HL-60 (cell line): ENCODE data around the gene KCNK16.

Experiments used
- DNase-seq, 2 experiments: peaks; one replicate each; pipeline ENCODE4 v3.0.0-alpha.2; 2010 to 2020; ENCODE audit warnings: low read depth in 1 of 2, low spot score in 1 of 2
- H3K27ac ChIP-seq: fragments of 250-450 bp; sonication (Bioruptor Pico); replicated peaks from 2 replicates; pipeline ENCODE4 v1.5.1; 2020; ENCODE audit warnings: mild to moderate bottlenecking, moderate library complexity
- H3K27me3 ChIP-seq: fragments of 250-450 bp; sonication (Bioruptor Pico); 2 replicates; pipeline ENCODE4 v1.5.1; 2021; ENCODE audit warnings: mild to moderate bottlenecking, moderate library complexity; ENCODE audit not compliant: insufficient read depth, poor library complexity, severe bottlenecking
- H3K4me3 ChIP-seq: replicated peaks from 2 replicates; pipeline ENCODE4 v1.5.1; 2011; ENCODE audit warnings: mild to moderate bottlenecking, control low read depth, low read length; ENCODE audit not compliant: insufficient read depth
- GABPA ChIP-seq: IDR thresholded peaks from 2 replicates; pipeline ENCODE4 v1.6.1; 2012; ENCODE audit warnings: low read depth
- POLR2AphosphoS5 ChIP-seq: IDR thresholded peaks from 2 replicates; pipeline ENCODE4 v1.6.1; 2012; ENCODE audit warnings: low read depth
- SPI1 ChIP-seq: IDR thresholded peaks from 2 replicates; pipeline ENCODE4 v1.6.1; 2012; ENCODE audit warnings: low read depth, mild to moderate bottlenecking, borderline replicate concordance
- TF ChIP-seq, protein P1 (sequence below): IDR thresholded peaks from one replicate; pipeline ENCODE4 v1.5.1; 2011; ENCODE audit warnings: low read length, control low read depth, inconsistent platforms; ENCODE audit not compliant: insufficient read depth
- TF ChIP-seq, protein P2 (sequence below): IDR thresholded peaks from 2 replicates; pipeline ENCODE4 v1.6.1; 2012; ENCODE audit warnings: low read depth; ENCODE audit not compliant: insufficient replicate concordance

KCNK16 gene

DNA sequence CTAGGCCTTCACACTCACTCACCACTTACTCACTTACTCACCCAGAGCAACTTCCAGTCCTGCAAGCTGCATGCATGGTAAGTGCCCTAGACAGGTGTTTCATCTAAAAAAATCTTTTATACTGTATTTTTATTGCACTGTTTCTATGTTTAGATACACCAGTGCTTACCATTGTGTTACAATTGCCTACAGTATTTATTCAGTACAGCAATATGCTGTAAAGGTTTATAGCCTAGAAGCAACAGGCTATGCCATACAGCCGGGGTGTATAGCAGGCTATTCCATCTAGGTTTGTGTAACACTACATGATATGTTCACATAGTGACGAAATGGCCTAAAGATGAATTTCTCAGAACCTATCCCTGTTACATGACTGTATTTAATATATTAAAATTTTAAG, 56.1 kb downstream of the KCNK16 start:
- Histone ChIP-seq H3K27ac (no peak overlapping the region), H3K4me3 (no peak overlapping the region), H3K27me3 (no peaks in the 10 kb centered on the region)
- TF ChIP-seq GABPA (no peak), POLR2AphosphoS5 (no peak), SPI1 (no peak)
- TF ChIP-seq, protein P1, sequence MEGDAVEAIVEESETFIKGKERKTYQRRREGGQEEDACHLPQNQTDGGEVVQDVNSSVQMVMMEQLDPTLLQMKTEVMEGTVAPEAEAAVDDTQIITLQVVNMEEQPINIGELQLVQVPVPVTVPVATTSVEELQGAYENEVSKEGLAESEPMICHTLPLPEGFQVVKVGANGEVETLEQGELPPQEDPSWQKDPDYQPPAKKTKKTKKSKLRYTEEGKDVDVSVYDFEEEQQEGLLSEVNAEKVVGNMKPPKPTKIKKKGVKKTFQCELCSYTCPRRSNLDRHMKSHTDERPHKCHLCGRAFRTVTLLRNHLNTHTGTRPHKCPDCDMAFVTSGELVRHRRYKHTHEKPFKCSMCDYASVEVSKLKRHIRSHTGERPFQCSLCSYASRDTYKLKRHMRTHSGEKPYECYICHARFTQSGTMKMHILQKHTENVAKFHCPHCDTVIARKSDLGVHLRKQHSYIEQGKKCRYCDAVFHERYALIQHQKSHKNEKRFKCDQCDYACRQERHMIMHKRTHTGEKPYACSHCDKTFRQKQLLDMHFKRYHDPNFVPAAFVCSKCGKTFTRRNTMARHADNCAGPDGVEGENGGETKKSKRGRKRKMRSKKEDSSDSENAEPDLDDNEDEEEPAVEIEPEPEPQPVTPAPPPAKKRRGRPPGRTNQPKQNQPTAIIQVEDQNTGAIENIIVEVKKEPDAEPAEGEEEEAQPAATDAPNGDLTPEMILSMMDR: no peak
- TF ChIP-seq, protein P2, sequence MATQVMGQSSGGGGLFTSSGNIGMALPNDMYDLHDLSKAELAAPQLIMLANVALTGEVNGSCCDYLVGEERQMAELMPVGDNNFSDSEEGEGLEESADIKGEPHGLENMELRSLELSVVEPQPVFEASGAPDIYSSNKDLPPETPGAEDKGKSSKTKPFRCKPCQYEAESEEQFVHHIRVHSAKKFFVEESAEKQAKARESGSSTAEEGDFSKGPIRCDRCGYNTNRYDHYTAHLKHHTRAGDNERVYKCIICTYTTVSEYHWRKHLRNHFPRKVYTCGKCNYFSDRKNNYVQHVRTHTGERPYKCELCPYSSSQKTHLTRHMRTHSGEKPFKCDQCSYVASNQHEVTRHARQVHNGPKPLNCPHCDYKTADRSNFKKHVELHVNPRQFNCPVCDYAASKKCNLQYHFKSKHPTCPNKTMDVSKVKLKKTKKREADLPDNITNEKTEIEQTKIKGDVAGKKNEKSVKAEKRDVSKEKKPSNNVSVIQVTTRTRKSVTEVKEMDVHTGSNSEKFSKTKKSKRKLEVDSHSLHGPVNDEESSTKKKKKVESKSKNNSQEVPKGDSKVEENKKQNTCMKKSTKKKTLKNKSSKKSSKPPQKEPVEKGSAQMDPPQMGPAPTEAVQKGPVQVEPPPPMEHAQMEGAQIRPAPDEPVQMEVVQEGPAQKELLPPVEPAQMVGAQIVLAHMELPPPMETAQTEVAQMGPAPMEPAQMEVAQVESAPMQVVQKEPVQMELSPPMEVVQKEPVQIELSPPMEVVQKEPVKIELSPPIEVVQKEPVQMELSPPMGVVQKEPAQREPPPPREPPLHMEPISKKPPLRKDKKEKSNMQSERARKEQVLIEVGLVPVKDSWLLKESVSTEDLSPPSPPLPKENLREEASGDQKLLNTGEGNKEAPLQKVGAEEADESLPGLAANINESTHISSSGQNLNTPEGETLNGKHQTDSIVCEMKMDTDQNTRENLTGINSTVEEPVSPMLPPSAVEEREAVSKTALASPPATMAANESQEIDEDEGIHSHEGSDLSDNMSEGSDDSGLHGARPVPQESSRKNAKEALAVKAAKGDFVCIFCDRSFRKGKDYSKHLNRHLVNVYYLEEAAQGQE: no peak
- no peak for DNase-seq
